RPMI7951 (cell line): ENCODE measurements around the gene KIF5B. TPM values are rescaled to one million over a fixed set of nuclear protein-coding genes. Genes with fewer than 3 reads are reported as not detected.

Source experiments
- DNase-seq: peaks from one replicate; pipeline ENCODE4 v3.0.0-alpha.2; 2012; ENCODE audit warnings: low read depth
- total RNA-seq: library from RNA; depleted of rRNA; stranded (reverse); fragments of >200 nt; shearing (Covaris generic); gene quantifications from 2 replicates; pipeline ENCODE4 v1.2.3, GENCODE V29; 2014; rRNA removed

Gene KIF5B
- total RNA-seq, 1 experiment from 2014 or later = 214 TPM

GRCh38 chr10:31961277-31962074, 94.7 kb downstream of the KIF5B start:
- DNase-seq = peak; percentile 99

GRCh38 chr10:31959461-31960173, 96.6 kb downstream of the KIF5B start:
- peak; percentile 53 for DNase-seq

Other genes with a start within 250 kb of the KIF5B start
- 47.9 and 61.4 TPM in 2 replicates for gene ARHGAP12, start 127.6 kb downstream of the KIF5B start, total RNA-seq